ENCODE data around the gene DYNC2I2. TPM values are rescaled to one million over a fixed set of nuclear protein-coding genes. Genes with fewer than 3 reads are reported as not detected.
"Not testable (repeated sequence)": the region's sequence is repeated elsewhere in the genome, so short reads cannot be mapped to it uniquely, and the experiment has no call there.

Gene DYNC2I2
- total and polyA plus RNA-seq, 5 experiments from 2014 or later: 2.7 to 8.3 (median 4.1) TPM

DNA sequence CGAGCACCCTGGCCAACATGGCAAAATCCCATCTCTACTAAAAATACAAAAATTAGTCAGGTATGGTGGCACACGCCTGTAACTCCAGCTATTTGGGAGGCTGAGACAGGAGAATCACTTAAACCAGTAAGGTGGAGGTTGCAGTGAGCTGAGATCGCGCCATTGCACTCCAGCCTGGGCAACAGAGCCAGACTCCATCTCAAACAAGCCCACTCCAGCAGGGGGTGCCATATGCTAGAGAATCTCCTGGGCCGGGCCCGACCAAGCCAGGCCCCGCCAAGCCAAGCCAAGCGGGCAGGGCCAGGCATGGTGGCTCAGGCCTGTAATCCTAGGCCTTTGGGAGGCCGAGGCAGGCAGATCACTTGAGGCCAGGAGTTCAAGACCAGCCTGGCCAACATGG lies 8.4 kb downstream of the DYNC2I2 start:
- H3K9me3 Mint-ChIP-seq, H3K4me3 Mint-ChIP-seq, H3K27me3 Mint-ChIP-seq, H3K4me1 Mint-ChIP-seq, H3K36me3 Mint-ChIP-seq: not testable (repeated sequence)
- POLR2A ChIA-PET: interaction anchor here (0.6 to 1.7 kb wide), 6 partner anchors 9 to 279 kb away, joined by 3 to 5 read pairs (median 4); partner anchors contain the start of genes DYNC2I2 and SET
- peak overlapping the region in 2 of 10 donors; percentile 11 to 40 for H3K27ac Mint-ChIP-seq
- ATAC-seq: peak; percentile 99 to 100
- DNase-seq: peak; percentile 57 to 88 (median 70)

- DNase-seq: no peak
- Mint-ChIP-seq H3K4me1 (no peaks in the 10 kb centered on the region), H3K27me3 (no peaks in the 10 kb centered on the region), H3K4me3 (no peak overlapping the region), H3K27ac (no peak overlapping the region), H3K36me3 (no peaks in the 10 kb centered on the region), H3K9me3 (no peaks in the 10 kb centered on the region)
- ATAC-seq: no peak
- POLR2A ChIA-PET: interaction anchor here (0.7 kb wide), 1 partner anchor 91 kb away, joined by 3 read pairs; no protein-coding TSS in a partner anchor
Measured at GRCh38 chr9:128643519-128644300, 12.9 kb downstream of the DYNC2I2 start.

DNA sequence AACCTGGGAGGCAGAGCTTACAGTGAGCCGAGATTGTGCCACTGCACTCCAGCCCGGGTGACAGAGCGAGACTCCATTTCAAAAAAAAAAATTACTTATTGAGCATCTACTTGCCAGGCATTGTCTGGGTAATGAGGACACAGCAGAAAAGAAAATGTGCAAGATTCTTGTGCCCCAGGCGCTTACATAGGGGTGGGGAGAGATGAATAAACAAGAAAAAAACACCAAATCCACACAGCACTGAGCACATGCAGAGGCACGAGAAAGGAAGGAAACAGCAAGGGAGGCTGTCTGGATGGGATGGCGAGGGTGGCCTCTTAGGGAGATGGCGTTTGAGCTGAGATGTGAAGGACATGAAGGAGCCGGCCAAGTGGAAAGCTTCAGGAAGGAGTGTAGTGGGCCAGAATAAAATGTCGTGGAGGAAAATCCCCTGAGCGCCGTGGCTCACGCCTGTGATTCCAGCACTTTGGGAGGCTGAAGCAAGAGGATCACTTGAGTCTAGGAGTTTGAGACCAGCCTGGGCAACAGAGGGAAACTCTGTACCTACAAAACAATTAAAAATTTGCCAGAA lies 13.9 kb downstream of the DYNC2I2 start:
- POLR2A ChIA-PET: interaction anchor here (0.7 kb wide), 1 partner anchor 195 kb away, joined by 3 read pairs; no protein-coding TSS in a partner anchor
- H3K27me3 Mint-ChIP-seq: no peaks in the 10 kb centered on the region
- H3K9me3 Mint-ChIP-seq: no peaks in the 10 kb centered on the region
- no peak overlapping the region for H3K4me3 Mint-ChIP-seq
- DNase-seq (no peak), ATAC-seq (no peak)
- H3K36me3 Mint-ChIP-seq: no peaks in the 10 kb centered on the region
- H3K27ac Mint-ChIP-seq: no peak overlapping the region
- H3K4me1 Mint-ChIP-seq: no peaks in the 10 kb centered on the region

- Mint-ChIP-seq H3K4me3 (no peak overlapping the region), H3K27ac (no peak overlapping the region), H3K9me3 (no peaks in the 10 kb centered on the region), H3K27me3 (no peaks in the 10 kb centered on the region), H3K36me3 (no peaks in the 10 kb centered on the region), H3K4me1 (no peaks in the 10 kb centered on the region)
- peak in 1 of 10 donors; percentile 30 for DNase-seq
- ATAC-seq: no peak
- POLR2A ChIA-PET: no interaction called here
Measured at GRCh38 chr9:128640603-128641002, 16.0 kb downstream of the DYNC2I2 start.

DNA sequence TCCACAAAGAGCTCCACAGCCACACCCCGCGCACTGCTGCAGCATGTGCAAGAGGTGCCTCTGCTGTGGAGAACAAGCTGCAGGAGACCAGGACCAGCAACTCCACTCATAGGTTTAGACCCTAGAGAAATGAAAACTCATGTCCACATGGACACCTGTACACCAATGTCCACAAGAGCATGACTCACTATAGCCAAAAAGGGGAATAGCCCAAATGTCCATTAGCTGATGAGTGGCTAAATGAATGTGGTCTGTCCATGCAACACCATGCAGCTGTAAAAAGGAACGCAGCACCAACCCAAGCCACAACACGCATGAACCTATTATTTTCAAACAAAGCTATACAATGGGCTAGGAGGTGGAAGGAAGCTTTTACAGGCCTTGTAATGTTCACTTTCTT lies 18.1 kb downstream of the DYNC2I2 start:
- Mint-ChIP-seq H3K4me1 (peaks cover 0 to 3% (median 0%) of the 10 kb centered on the region in 4 donors), H3K27me3 (no peaks in the 10 kb centered on the region), H3K9me3 (no peaks in the 10 kb centered on the region), H3K27ac (peak overlapping the region in 2 of 10 donors; percentile 15 to 79), H3K36me3 (peaks cover 0 to 5% (median 0%) of the 10 kb centered on the region in 3 donors), H3K4me3 (no peak overlapping the region)
- DNase-seq: peak in 1 of 10 donors; percentile 47
- POLR2A ChIA-PET: no interaction called here
- ATAC-seq: no peak

- POLR2A ChIA-PET: interaction anchor here (0.6 to 0.7 kb wide), 2 partner anchors 9 to 239 kb away, joined by 3 to 5 read pairs; no protein-coding TSS in a partner anchor
- no peak overlapping the region for H3K4me3 Mint-ChIP-seq
- H3K36me3 Mint-ChIP-seq: peaks cover 0 to 12% (median 3%) of the 10 kb centered on the region in 3 donors
- no peaks in the 10 kb centered on the region for H3K27me3 Mint-ChIP-seq
- H3K9me3 Mint-ChIP-seq: no peaks in the 10 kb centered on the region
- H3K4me1 Mint-ChIP-seq: peaks cover 0 to 3% (median 0%) of the 10 kb centered on the region in 4 donors
- no peak overlapping the region for H3K27ac Mint-ChIP-seq
- peak in 1 of 10 donors; percentile 0 for DNase-seq
- ATAC-seq: no peak
Measured at GRCh38 chr9:128637656-128638055, 19.0 kb downstream of the DYNC2I2 start.

DNA sequence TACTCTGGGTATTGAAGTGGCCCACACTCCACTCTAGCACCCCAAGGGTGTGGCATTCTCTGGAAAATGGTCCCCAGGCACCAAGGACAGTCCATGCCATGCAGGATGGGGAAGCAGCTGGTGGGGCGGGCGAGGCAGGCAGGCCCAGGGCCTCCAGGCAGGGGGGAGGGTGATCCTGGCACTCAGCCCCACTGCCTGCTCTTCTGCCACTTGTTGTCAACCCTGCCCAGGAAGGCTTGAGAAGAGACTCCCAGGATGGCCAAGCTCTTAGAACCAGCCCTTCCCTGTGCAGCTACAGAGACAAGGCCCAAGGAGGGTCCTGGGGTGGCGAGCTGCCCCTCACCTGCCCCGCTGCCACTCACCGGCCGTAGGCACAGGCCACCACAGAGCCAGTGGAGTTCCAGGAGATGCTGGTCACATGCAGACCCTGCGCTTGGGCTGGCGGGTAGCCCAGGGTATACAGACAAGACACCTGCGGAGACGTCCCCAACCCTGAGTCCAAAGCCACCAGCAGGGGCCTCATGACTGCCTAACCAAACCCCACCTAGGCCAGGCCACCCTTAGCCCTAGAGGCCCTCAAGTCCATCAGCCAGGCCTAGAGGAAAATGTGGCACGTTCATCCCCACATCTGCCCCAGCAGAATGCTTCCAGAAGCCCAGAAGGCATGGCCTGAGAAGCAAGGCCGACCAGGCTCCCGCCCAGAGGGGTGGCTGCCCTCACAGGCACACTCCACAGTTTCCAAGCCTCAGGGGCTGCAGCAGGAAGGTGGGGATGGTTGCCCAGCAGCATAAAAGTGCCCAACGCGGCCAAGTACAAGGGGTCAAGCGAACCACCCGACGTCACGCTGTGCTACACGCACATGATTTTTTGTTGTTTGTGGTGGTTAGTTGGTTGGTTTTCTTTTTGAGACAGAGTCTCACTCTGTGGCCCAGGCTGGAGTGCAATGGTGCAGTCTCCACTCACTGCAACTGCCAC lies 19.8 kb downstream of the DYNC2I2 start:
- DNase-seq (peak in 1 of 10 donors; percentile 61), ATAC-seq (no peak)
- H3K9me3 Mint-ChIP-seq: no peaks in the 10 kb centered on the region
- peak overlapping the region in 2 of 10 donors; percentile 56 to 90 for H3K27ac Mint-ChIP-seq
- peaks cover 0 to 3% (median 0%) of the 10 kb centered on the region in 4 donors for H3K4me1 Mint-ChIP-seq
- H3K27me3 Mint-ChIP-seq: no peaks in the 10 kb centered on the region
- H3K36me3 Mint-ChIP-seq: peaks cover 0 to 20% (median 6%) of the 10 kb centered on the region in 3 donors
- H3K4me3 Mint-ChIP-seq: no peak overlapping the region
- POLR2A ChIA-PET: no interaction called here

GRCh38 chr9:128636024-128636390 lies 20.6 kb downstream of the DYNC2I2 start:
- H3K4me1 Mint-ChIP-seq: peaks cover 0 to 3% (median 0%) of the 10 kb centered on the region in 4 donors
- DNase-seq (peak in 1 of 10 donors; percentile 61), ATAC-seq (no peak)
- POLR2A ChIA-PET: no interaction called here
- no peak overlapping the region for H3K27ac Mint-ChIP-seq
- H3K4me3 Mint-ChIP-seq: no peak overlapping the region
- no peaks in the 10 kb centered on the region for H3K27me3 Mint-ChIP-seq
- H3K36me3 Mint-ChIP-seq: peaks cover 0 to 28% (median 7%) of the 10 kb centered on the region in 3 donors
- no peaks in the 10 kb centered on the region for H3K9me3 Mint-ChIP-seq

GRCh38 chr9:128635266-128636023 lies 21.2 kb downstream of the DYNC2I2 start:
- peaks cover 0 to 3% (median 0%) of the 10 kb centered on the region in 4 donors for H3K4me1 Mint-ChIP-seq
- no peak overlapping the region for H3K4me3 Mint-ChIP-seq
- ATAC-seq (peak in 1 of 2 donors; percentile 15), DNase-seq (peak in 1 of 10 donors; percentile 52)
- H3K9me3 Mint-ChIP-seq: no peaks in the 10 kb centered on the region
- POLR2A ChIA-PET: no interaction called here
- no peak overlapping the region for H3K27ac Mint-ChIP-seq
- H3K27me3 Mint-ChIP-seq: no peaks in the 10 kb centered on the region
- H3K36me3 Mint-ChIP-seq: peaks cover 0 to 33% (median 7%) of the 10 kb centered on the region in 3 donors

GRCh38 chr9:128634651-128635262 lies 21.9 kb downstream of the DYNC2I2 start:
- H3K27ac Mint-ChIP-seq: peak overlapping the region in 3 of 10 donors; percentile 40 to 60 (median 51)

DNA sequence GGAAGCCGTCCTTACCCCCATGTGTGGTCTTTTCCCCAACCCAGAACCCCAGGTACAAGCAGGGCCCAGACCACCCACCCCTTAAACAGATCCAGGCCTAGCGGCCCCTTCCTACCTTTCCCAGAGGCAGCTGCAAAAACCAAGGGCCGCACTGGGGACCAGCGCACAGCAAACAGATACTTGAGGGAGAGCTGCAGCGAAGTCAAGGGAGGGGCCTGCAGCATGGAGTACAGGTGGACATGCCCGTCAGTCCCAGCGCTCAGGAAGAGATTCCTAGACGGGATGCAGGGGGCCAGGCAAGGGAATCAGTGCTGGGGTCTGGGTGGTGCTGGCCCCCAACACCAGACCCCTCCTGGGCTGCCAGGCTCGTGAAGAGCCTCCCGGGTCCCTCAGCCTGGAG lies 22.5 kb downstream of the DYNC2I2 start:
- POLR2A ChIA-PET: no interaction called here
- H3K27ac Mint-ChIP-seq: peak overlapping the region in 2 of 10 donors; percentile 30 to 51
- no peaks in the 10 kb centered on the region for H3K9me3 Mint-ChIP-seq
- peaks cover 0 to 5% (median 0%) of the 10 kb centered on the region in 4 donors for H3K4me1 Mint-ChIP-seq
- no peak overlapping the region for H3K4me3 Mint-ChIP-seq
- H3K27me3 Mint-ChIP-seq: no peaks in the 10 kb centered on the region
- peak in 1 of 10 donors; percentile 49 for DNase-seq
- ATAC-seq: no peak
- H3K36me3 Mint-ChIP-seq: peaks cover 0 to 46% (median 8%) of the 10 kb centered on the region in 3 donors

More at GRCh38 chr9:128634651-128635262, 21.9 kb downstream of the DYNC2I2 start:
- DNase-seq: peak in 1 of 10 donors; percentile 42
- ATAC-seq: peak in 1 of 2 donors; percentile 21
- H3K4me3 Mint-ChIP-seq: no peak overlapping the region
- H3K9me3 Mint-ChIP-seq: no peaks in the 10 kb centered on the region
- no peaks in the 10 kb centered on the region for H3K27me3 Mint-ChIP-seq
- peaks cover 0 to 4% (median 0%) of the 10 kb centered on the region in 4 donors for H3K4me1 Mint-ChIP-seq
- peaks cover 0 to 40% (median 7%) of the 10 kb centered on the region in 3 donors for H3K36me3 Mint-ChIP-seq
- POLR2A ChIA-PET: no interaction called here

All from naive thymus-derived CD8-positive, alpha-beta T cell (primary cell).